Activated CD8-positive, alpha-beta T cell treated with anti-CD3 and anti-CD28 coated beads, Interleukin-2, amount 10 ng/mL, durations not matched to agents 7 days and 5 days (primary cell): ENCODE results near the gene KCNMA1. TPM values are rescaled to one million over a fixed set of nuclear protein-coding genes. Genes with fewer than 3 reads are reported as not detected.
"Not testable (repeated sequence)": the region's sequence is repeated elsewhere in the genome, so short reads cannot be mapped to it uniquely, and the experiment has no call there.

Experiments used
- ATAC-seq: fragments of 150-1000 bp; cut with Tn5 transposase; one replicate; pipeline ENCODE4 v1.10.0; 2021; ENCODE audit warnings: moderate library complexity
- CTCF ChIA-PET: fragments of 350-600 bp; sonication (Branson Sonifier 250); formaldehyde crosslinking; loops from one replicate; lab custom pipeline; 2021; ENCODE audit warnings: antibody characterized with exemption; lab: Charles Lee
- POLR2A ChIA-PET: fragments of 350-600 bp; sonication (Branson Sonifier 250); formaldehyde crosslinking; loops from one replicate; lab custom pipeline; 2021; ENCODE audit warnings: antibody characterized with exemption; lab: Charles Lee
- DNase-seq: peaks from one replicate; pipeline ENCODE4 v3.0.0-alpha.2; 2020
- H3K27ac Mint-ChIP-seq: one replicate; pipeline ENCODE4 v1.8.0; 2021; ENCODE audit warnings: mild to moderate bottlenecking, mixed read lengths
- H3K27me3 Mint-ChIP-seq: one replicate; pipeline ENCODE4 v1.8.0; 2021; ENCODE audit warnings: low read depth, mixed read lengths
- H3K36me3 Mint-ChIP-seq: one replicate; pipeline ENCODE4 v1.8.0; 2021; ENCODE audit warnings: low read depth, mixed read lengths
- H3K4me1 Mint-ChIP-seq: one replicate; pipeline ENCODE4 v1.8.0; 2021; ENCODE audit warnings: low read depth, mixed read lengths
- H3K4me3 Mint-ChIP-seq: one replicate; pipeline ENCODE4 v1.8.0; 2021; ENCODE audit warnings: mild to moderate bottlenecking, mixed read lengths
- H3K9me3 Mint-ChIP-seq: one replicate; pipeline ENCODE4 v1.8.0; 2022; ENCODE audit warnings: mixed read lengths; ENCODE audit not compliant: insufficient read depth
- total RNA-seq, 2 experiments: library from RNA; stranded (reverse); gene quantifications; one replicate each; pipeline ENCODE4 v1.2.3, GENCODE V29; 2021

The KCNMA1 gene
- total RNA-seq, 2 experiments from 2014 or later = 0.16 TPM

GRCh38 chr10:77349226-77349625 is 288.4 kb downstream of the KCNMA1 start:
- Mint-ChIP-seq H3K4me3 (no peak overlapping the region), H3K9me3 (peaks cover 3% of the 10 kb centered on the region), H3K4me1 (no peaks in the 10 kb centered on the region), H3K36me3 (no peaks in the 10 kb centered on the region), H3K27me3 (peaks cover 3% of the 10 kb centered on the region), H3K27ac (no peak overlapping the region)
- DNase-seq (no peak), ATAC-seq (no peak)
- ChIA-PET POLR2A (no interaction called here), CTCF (interaction anchor here (1.1 kb wide), 1 partner anchor 139 kb away, joined by 3 read pairs; no protein-coding TSS in a partner anchor)

- CTCF ChIA-PET = interaction anchor here (1.1 kb wide), 1 partner anchor 138 kb away, joined by 3 read pairs; no protein-coding TSS in a partner anchor
- no peak for ATAC-seq
- Mint-ChIP-seq H3K36me3 (no peaks in the 10 kb centered on the region), H3K9me3 (peaks cover 3% of the 10 kb centered on the region), H3K4me3 (no peak overlapping the region), H3K27me3 (peaks cover 3% of the 10 kb centered on the region), H3K4me1 (no peaks in the 10 kb centered on the region), H3K27ac (no peak overlapping the region)
- DNase-seq = no peak
- POLR2A ChIA-PET = no interaction called here
Measured at GRCh38 chr10:77348751-77349150, 288.9 kb downstream of the KCNMA1 start.

GRCh38 chr10:77348082-77348481 is 289.5 kb downstream of the KCNMA1 start:
- ATAC-seq (no peak), DNase-seq (no peak)
- peaks cover 3% of the 10 kb centered on the region for H3K9me3 Mint-ChIP-seq
- CTCF ChIA-PET = interaction anchor here (1.1 kb wide), 1 partner anchor 138 kb away, joined by 3 read pairs; no protein-coding TSS in a partner anchor
- H3K27ac Mint-ChIP-seq = no peak overlapping the region
- POLR2A ChIA-PET = no interaction called here
- no peaks in the 10 kb centered on the region for H3K36me3 Mint-ChIP-seq
- H3K4me3 Mint-ChIP-seq = no peak overlapping the region
- H3K27me3 Mint-ChIP-seq = peaks cover 3% of the 10 kb centered on the region
- H3K4me1 Mint-ChIP-seq = no peaks in the 10 kb centered on the region

- POLR2A ChIA-PET = no interaction called here
Measured at GRCh38 chr10:77347052-77347451, 290.6 kb downstream of the KCNMA1 start.

GRCh38 chr10:77341055-77341454 is 296.6 kb downstream of the KCNMA1 start:
- CTCF ChIA-PET = no interaction called here
- Mint-ChIP-seq H3K4me1 (no peaks in the 10 kb centered on the region), H3K36me3 (no peaks in the 10 kb centered on the region), H3K4me3 (no peak overlapping the region), H3K27ac (no peak overlapping the region), H3K9me3 (no peaks in the 10 kb centered on the region), H3K27me3 (peaks cover 3% of the 10 kb centered on the region)
- POLR2A ChIA-PET = no interaction called here
- ATAC-seq = no peak
- no peak for DNase-seq

More at GRCh38 chr10:77347052-77347451, 290.6 kb downstream of the KCNMA1 start:
- CTCF ChIA-PET = no interaction called here
- H3K4me1 Mint-ChIP-seq = no peaks in the 10 kb centered on the region
- no peak for DNase-seq
- H3K4me3 Mint-ChIP-seq = no peak overlapping the region
- H3K27ac Mint-ChIP-seq = no peak overlapping the region
- peaks cover 3% of the 10 kb centered on the region for H3K27me3 Mint-ChIP-seq
- H3K9me3 Mint-ChIP-seq = peaks cover 3% of the 10 kb centered on the region
- H3K36me3 Mint-ChIP-seq = no peaks in the 10 kb centered on the region
- ATAC-seq = no peak

- CTCF ChIA-PET, H3K4me1 Mint-ChIP-seq, H3K36me3 Mint-ChIP-seq, H3K4me3 Mint-ChIP-seq, DNase-seq, H3K27me3 Mint-ChIP-seq, H3K27ac Mint-ChIP-seq, ATAC-seq, H3K9me3 Mint-ChIP-seq, POLR2A ChIA-PET: not testable (repeated sequence)
Measured at GRCh38 chr10:77339872-77340271, 297.7 kb downstream of the KCNMA1 start.

- no peak for DNase-seq
- H3K9me3 Mint-ChIP-seq = no peaks in the 10 kb centered on the region
Measured at GRCh38 chr10:77339166-77339565, 298.4 kb downstream of the KCNMA1 start.

GRCh38 chr10:77338143-77338542 is 299.5 kb downstream of the KCNMA1 start:
- Mint-ChIP-seq H3K4me3 (no peak overlapping the region), H3K9me3 (no peaks in the 10 kb centered on the region), H3K27me3 (no peaks in the 10 kb centered on the region), H3K27ac (no peak overlapping the region), H3K36me3 (no peaks in the 10 kb centered on the region), H3K4me1 (no peaks in the 10 kb centered on the region)
- DNase-seq = no peak
- ATAC-seq = no peak
- POLR2A ChIA-PET = no interaction called here
- CTCF ChIA-PET = no interaction called here

More at GRCh38 chr10:77339166-77339565, 298.4 kb downstream of the KCNMA1 start:
- ATAC-seq = no peak
- Mint-ChIP-seq H3K36me3 (no peaks in the 10 kb centered on the region), H3K4me1 (no peaks in the 10 kb centered on the region), H3K27me3 (no peaks in the 10 kb centered on the region), H3K4me3 (no peak overlapping the region), H3K27ac (no peak overlapping the region)
- POLR2A ChIA-PET = interaction anchor here (0.8 kb wide), 1 partner anchor 1835 kb away, joined by 3 read pairs; no protein-coding TSS in a partner anchor
- CTCF ChIA-PET = no interaction called here

- H3K27ac Mint-ChIP-seq = no peak overlapping the region
- no peak for DNase-seq
- no peaks in the 10 kb centered on the region for H3K36me3 Mint-ChIP-seq
- ChIA-PET CTCF (no interaction called here), POLR2A (no interaction called here)
- H3K4me1 Mint-ChIP-seq = no peaks in the 10 kb centered on the region
- H3K4me3 Mint-ChIP-seq = no peak overlapping the region
- no peaks in the 10 kb centered on the region for H3K9me3 Mint-ChIP-seq
- no peaks in the 10 kb centered on the region for H3K27me3 Mint-ChIP-seq
- ATAC-seq = no peak
Measured at GRCh38 chr10:77334501-77334900, 303.1 kb downstream of the KCNMA1 start.

- no peak for DNase-seq
- ATAC-seq = no peak
- Mint-ChIP-seq H3K27ac (no peak overlapping the region), H3K27me3 (no peaks in the 10 kb centered on the region), H3K9me3 (no peaks in the 10 kb centered on the region), H3K36me3 (no peaks in the 10 kb centered on the region), H3K4me1 (no peaks in the 10 kb centered on the region), H3K4me3 (no peak overlapping the region)
- ChIA-PET CTCF (no interaction called here), POLR2A (no interaction called here)
Measured at GRCh38 chr10:77333610-77334340, 303.8 kb downstream of the KCNMA1 start.

- H3K27me3 Mint-ChIP-seq = no peaks in the 10 kb centered on the region
- no peak for DNase-seq
- H3K27ac Mint-ChIP-seq = no peak overlapping the region
- H3K36me3 Mint-ChIP-seq = no peaks in the 10 kb centered on the region
- H3K4me1 Mint-ChIP-seq = no peaks in the 10 kb centered on the region
- no peak overlapping the region for H3K4me3 Mint-ChIP-seq
- ChIA-PET POLR2A (no interaction called here), CTCF (no interaction called here)
- ATAC-seq = no peak
- no peaks in the 10 kb centered on the region for H3K9me3 Mint-ChIP-seq
Measured at GRCh38 chr10:77332256-77332655, 305.4 kb downstream of the KCNMA1 start.

- ChIA-PET POLR2A (interaction anchor here (0.6 kb wide), 1 partner anchor 16 kb away, joined by 4 read pairs; no protein-coding TSS in a partner anchor), CTCF (no interaction called here)
- ATAC-seq (no peak), DNase-seq (peak; percentile 44)
- no peaks in the 10 kb centered on the region for H3K36me3 Mint-ChIP-seq
- H3K4me3 Mint-ChIP-seq = no peak overlapping the region
- no peaks in the 10 kb centered on the region for H3K4me1 Mint-ChIP-seq
- H3K9me3 Mint-ChIP-seq = no peaks in the 10 kb centered on the region
- no peak overlapping the region for H3K27ac Mint-ChIP-seq
- H3K27me3 Mint-ChIP-seq = no peaks in the 10 kb centered on the region
Measured at GRCh38 chr10:77328272-77328816, 309.3 kb downstream of the KCNMA1 start.
